Measurements from ENCODE around the gene CYP1A1.

GRCh38 chr15:74727727-74728126, 2.4 kb upstream of the CYP1A1 start:
- TF ChIP-seq CTCF (IDR thresholded peaks at IDR 0.05) (no peak), NR2C2 (CRISPR knock-in tag; IDR thresholded peaks at IDR 0.05) (no peak)
- TF ChIP-seq, protein P1, sequence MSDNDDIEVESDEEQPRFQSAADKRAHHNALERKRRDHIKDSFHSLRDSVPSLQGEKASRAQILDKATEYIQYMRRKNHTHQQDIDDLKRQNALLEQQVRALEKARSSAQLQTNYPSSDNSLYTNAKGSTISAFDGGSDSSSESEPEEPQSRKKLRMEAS (CRISPR knock-in tag; IDR thresholded peaks at IDR 0.05): no peak
